OCI-LY1 (cell line): Measurements from ENCODE around the gene CPAMD8.

Experiments
- EZH2 ChIP-seq: fragments of 200-600 bp; sonication (generic), shearing (Covaris generic); IDR thresholded peaks from 2 replicates; pipeline ENCODE4 v1.8.0; 2017; ENCODE audit warnings: borderline replicate concordance, mixed run types, mild to moderate bottlenecking, antibody characterized with exemption, low read length, moderate library complexity, mixed read lengths
- TF ChIP-seq, protein P1 (sequence below): fragments of 200-600 bp; sonication (generic), shearing (Covaris generic); IDR thresholded peaks from 2 replicates; pipeline ENCODE4 v1.5.1; 2017; ENCODE audit warnings: mild to moderate bottlenecking, antibody characterized with exemption, low read length, moderate library complexity, mixed read lengths

DNA sequence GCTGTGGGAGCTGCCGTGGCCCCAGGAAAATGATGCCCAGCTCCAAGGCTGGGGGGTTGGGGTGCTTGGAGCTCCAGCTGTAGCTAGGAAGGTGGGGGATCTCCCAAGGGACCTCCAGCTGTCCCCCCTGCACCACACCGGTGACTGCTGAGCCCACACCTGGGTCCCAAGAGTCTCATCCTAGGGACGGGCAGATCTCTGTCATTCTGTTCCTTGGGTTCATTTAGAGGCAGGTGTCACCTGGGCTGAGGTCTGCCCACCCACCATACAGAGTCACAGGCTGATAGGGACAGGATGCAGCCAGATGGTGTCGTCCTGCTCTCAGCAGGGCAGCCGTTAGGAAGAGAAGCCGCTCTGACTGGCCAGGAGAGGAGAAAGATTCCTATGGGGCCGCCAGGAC lies 132.5 kb downstream of the CPAMD8 start:
- TF ChIP-seq, protein P1, sequence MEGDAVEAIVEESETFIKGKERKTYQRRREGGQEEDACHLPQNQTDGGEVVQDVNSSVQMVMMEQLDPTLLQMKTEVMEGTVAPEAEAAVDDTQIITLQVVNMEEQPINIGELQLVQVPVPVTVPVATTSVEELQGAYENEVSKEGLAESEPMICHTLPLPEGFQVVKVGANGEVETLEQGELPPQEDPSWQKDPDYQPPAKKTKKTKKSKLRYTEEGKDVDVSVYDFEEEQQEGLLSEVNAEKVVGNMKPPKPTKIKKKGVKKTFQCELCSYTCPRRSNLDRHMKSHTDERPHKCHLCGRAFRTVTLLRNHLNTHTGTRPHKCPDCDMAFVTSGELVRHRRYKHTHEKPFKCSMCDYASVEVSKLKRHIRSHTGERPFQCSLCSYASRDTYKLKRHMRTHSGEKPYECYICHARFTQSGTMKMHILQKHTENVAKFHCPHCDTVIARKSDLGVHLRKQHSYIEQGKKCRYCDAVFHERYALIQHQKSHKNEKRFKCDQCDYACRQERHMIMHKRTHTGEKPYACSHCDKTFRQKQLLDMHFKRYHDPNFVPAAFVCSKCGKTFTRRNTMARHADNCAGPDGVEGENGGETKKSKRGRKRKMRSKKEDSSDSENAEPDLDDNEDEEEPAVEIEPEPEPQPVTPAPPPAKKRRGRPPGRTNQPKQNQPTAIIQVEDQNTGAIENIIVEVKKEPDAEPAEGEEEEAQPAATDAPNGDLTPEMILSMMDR = no peak
- TF ChIP-seq EZH2 = no peak
